Inflammatory macrophage treated with lipopolysaccharide for 1 hour (primary cell): ENCODE data around the gene AFTPH.
A peak's percentile ranks its signal among the peaks of the same experiment; 100 is the strongest.
"Not testable (repeated sequence)": the region's sequence is repeated elsewhere in the genome, so short reads cannot be mapped to it uniquely, and the experiment has no call there.

Experiments used
- DNase-seq, 2 donors: peaks; one replicate each; pipeline ENCODE4 v3.0.0-alpha.2; 2020 to 2022

The AFTPH gene

GRCh38 chr2:64501946-64502345, 22.2 kb upstream of the AFTPH start:
- DNase-seq = peak; percentile 49 to 77

- DNase-seq = no peak
Observed at GRCh38 chr2:64502860-64503259, 21.3 kb upstream of the AFTPH start.

- DNase-seq = peak; percentile 75 to 86
Observed at GRCh38 chr2:64504774-64505720, 19.1 kb upstream of the AFTPH start.

GRCh38 chr2:64506686-64507085, 17.4 kb upstream of the AFTPH start:
- DNase-seq = no peak

- DNase-seq = peak in 1 of 2 donors; percentile 39
Observed at GRCh38 chr2:64514008-64514407, 10.1 kb upstream of the AFTPH start.

DNA sequence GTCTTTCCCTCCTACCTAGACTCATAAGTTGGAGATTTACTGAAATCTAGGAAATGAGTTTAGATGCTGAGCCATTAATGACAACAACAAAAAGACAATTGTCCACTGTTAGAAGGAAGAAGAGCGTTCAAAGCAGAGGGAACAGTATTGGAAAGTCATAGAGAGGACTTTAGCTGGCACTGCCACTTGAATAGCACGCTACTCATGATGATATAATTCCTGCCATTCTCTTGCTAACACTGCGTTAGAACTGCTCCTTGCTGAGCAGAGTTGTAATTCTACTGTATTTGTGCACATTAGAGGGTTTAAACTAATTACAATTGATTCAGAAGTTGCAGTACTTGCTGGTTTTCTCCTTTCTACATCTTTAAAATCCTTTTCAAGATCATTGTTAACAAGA, 9.0 kb upstream of the AFTPH start:
- DNase-seq = no peak

- DNase-seq = no peak
Observed at GRCh38 chr2:64516651-64517510, 7.2 kb upstream of the AFTPH start.

GRCh38 chr2:64517511-64517884, 6.6 kb upstream of the AFTPH start:
- no peak for DNase-seq

DNA sequence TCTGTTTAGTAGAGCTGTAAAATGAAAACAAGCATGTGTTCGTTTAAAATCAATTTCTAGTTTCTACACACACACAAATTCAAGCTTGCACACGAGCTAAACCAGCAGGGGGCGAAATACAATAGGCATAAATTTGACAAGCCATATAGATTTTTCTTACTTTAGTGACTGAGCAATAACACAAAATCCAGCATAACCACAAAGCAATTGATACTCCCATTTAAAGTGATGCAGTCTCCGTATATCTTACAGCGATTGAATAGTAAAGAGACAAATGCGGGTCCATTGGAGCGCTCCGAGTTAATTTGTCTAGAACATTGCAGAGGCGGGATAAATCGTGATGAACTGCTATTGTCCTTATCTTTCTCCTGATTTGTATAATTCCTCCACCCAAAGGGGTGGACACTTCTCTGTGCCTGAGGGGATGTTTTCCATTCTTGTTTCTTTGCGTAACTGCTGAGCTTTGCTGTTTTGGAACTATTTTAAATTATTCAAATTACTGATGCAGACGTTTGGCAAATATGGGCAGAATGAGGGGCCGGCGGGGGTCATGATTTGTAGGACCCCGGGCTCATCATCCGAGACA, 1.2 kb upstream of the AFTPH start:
- peak; percentile 71 to 96 for DNase-seq

- DNase-seq = peak; percentile 7 to 15
Observed at GRCh38 chr2:64524604-64525316, 632 bp downstream of the AFTPH start.

DNA sequence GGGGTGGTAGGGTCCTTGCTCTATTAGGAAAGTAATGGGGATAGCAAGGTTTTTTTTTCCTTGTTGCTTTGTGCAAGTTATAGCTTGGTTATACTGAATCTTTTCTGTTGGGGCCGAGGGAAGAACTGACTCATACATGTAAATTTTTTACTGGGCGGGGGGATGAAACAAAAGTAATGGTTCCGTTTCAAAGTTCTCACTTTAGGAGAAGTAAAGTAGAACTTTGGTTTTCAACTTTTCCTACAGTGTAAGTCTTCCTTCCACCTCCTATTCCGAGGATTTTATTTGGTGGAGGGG, 1.1 kb downstream of the AFTPH start:
- peak; percentile 77 to 88 for DNase-seq

DNA sequence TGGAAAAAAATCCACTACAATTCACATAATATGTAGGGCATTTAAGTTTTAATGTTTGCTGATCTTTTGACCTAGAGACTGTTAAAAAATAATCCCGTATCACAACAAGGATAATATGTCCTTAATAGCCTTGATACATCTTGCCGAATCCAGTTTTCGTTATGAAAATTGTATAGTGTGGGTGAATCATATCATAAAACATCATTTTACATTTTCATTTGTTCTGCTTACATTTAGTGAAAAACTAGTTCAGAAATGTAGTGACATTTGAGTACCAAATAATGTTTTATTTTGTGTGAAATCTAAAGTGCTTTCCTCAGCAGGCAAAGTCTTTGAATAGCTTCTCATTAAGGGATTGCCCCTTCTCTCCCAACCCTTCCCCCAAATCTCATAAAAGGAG, 1.9 kb downstream of the AFTPH start:
- no peak for DNase-seq

DNA sequence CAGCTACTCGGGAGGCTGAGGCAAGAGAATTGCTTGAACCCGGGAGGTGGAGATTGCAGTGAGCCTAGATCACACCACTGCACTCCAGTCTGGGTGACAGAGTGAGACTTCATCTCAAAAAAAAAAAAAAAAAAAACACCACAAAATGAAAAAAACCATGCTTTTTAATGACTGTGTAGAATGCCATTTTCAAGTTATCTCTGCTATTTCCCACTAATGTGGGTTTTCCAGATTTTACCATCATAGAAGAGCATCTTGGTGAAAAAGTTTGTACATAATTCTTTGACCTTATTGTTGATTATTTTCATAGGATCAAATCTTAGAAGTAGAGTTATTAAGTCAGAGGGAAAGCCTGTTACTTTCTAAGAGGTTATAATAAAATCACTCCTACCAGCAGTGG, 6.8 kb downstream of the AFTPH start:
- DNase-seq = not testable (repeated sequence)

DNA sequence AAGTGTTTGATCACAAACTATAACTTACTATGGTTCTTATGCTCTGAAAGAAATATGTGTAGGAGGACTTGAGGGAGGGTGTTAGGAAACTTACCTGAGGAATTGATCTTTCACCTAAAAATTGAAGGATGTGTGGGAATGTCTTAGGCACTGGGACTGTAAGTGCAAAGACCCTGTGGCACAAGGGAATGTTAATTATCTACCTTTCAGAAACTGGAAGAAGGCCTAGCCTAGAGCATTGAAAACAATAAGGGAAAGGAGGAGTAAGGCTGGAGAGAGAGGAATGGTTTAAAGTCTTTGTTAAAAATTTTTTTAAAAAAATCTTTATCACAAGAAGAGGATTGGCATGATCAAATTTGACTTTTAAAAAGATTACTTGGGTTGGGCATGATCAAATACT, 7.9 kb downstream of the AFTPH start:
- no peak for DNase-seq

DNA sequence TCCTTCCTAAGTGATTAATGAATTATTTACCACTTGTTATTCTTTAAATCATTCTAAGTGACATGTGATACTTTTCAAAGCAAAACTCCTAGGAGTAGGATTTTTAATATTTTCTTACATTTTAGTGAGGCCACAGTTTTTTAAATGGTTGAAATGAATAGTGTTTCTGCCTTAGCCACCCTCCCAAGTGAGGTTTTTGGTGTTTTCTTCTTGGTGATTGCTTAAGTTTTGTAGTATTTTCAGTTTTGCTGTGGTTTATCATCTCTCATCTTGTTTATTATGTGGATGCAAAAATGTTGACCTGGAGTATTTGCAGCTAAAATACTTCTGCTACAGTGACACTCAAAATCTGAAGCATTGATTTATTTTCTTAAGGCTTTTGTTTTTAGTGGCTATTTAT, 9.8 kb downstream of the AFTPH start:
- no peak for DNase-seq

- peak; percentile 50 to 65 for DNase-seq
Observed at GRCh38 chr2:64534363-64534762, 10.2 kb downstream of the AFTPH start.

DNA sequence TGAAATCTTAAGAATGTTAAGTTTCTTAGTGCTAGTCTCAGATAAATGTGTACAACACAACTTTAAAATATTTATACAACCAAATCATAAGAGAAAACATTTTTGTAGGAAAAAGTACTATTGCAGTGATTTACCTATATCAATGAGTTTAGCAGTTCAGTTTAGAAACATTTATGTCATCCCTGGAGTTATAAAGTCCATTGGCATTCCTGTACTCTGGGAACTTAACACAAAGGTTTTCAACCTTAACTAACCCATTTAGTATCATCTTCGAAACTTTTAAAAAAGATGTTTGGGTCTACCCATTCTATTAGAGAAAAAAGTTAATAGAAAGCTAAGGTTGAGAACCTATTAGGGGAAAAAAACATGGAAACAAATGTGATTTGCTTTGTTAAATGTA, 10.9 kb downstream of the AFTPH start:
- no peak for DNase-seq

DNA sequence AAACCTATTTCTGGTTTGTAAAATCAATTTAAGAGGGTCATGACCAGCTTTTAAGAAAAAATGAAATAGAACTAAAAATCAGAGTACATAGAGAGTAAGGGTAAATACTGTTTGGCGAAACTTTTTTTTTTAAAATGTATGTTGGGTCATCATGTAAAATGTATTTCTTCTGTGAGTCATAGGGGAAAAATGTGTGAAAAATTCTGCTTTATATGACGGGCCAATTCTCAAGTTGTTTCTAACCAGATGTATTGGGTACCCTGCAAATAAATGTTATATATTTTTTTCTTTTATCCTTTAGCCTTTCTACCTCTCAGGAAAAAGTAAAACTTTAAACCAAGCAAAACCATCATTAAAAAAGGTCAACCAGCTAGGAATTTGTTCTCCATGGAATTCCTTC, 13.9 kb downstream of the AFTPH start:
- DNase-seq = no peak

DNA sequence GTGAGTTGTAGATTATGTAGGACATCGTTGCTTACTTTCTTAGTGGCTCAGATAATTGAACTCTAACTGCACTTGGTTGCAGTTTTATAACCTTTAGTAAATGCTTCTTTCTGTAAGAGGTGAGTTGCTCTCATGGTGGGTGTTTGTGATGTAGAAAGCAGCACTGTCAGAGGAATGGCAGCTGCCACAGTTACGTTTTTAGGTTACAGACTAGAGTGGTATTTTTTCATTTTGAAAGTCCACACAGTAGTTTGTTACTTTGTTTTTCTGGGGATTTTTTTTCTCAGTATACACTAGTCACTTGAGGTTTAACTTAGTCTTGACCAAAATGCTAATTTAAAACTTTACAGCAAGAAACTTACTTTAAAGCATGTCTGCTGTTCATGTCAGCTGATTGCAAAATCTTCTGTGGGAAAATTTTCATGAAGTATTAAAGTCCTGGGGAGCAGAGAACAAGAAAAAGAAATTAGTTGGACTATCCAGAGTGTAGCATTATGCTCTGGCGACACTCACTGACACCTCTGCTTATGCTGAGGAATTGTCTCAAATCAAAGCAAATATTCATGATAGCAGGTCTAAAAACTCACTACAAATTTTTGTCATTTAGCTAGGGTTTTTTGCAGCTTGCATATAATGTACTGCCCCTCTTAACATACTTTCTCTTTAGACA, 14.8 kb downstream of the AFTPH start:
- DNase-seq = peak in 1 of 2 donors; percentile 5

DNA sequence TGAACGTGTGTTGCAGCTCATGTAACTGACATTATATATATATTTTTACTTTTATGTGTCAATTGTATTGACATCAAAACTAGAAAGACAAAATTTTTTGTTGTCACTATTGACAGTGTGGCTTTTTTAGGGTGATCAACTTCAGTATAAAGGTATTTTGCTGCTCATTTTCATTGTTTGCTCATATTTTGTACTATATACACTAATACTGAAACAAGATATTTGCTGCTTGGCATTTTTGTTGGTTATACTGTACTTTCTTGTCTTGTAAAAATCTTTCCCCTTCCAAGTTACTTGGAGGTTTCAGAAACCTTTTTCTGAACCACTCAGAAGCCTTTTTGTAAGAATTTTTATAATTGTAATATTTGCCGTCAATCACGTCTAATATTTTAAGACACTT, 16.5 kb downstream of the AFTPH start:
- DNase-seq = no peak

- no peak for DNase-seq
Observed at GRCh38 chr2:64541547-64541946, 17.4 kb downstream of the AFTPH start.
